Bronchial epithelial cell (primary cell): ENCODE data around the gene LRRC58. TPM values are rescaled to one million over a fixed set of nuclear protein-coding genes. Genes with fewer than 3 reads are reported as not detected.
"Not testable (repeated sequence)": the region's sequence is repeated elsewhere in the genome, so short reads cannot be mapped to it uniquely, and the experiment has no call there.

Source experiments
- DNase-seq: peaks from one replicate; pipeline ENCODE4 v3.0.0-alpha.2; 2010; ENCODE audit warnings: low read depth
- FAIRE-seq: peaks from 2 replicates; lab custom pipeline; 2011; peaks lifted over from hg19 to GRCh38; lab: Jason Lieb, UNC
- H3K27me3 ChIP-seq: 2 replicates; pipeline ENCODE4 v1.5.1; 2011; ENCODE audit warnings: low read length; ENCODE audit not compliant: control insufficient read depth, insufficient read depth
- H3K36me3 ChIP-seq: 2 replicates; pipeline ENCODE4 v1.5.1; 2011; ENCODE audit warnings: low read length; ENCODE audit not compliant: control insufficient read depth, insufficient read depth
- H3K4me3 ChIP-seq: 2 replicates; pipeline ENCODE4 v1.5.1; 2011; ENCODE audit warnings: mild to moderate bottlenecking, low read depth, low read length, control low read depth
- CTCF ChIP-seq: IDR thresholded peaks from 2 replicates; pipeline ENCODE4 v1.5.1; 2011; ENCODE audit warnings: mild to moderate bottlenecking, moderate library complexity, low read length, control low read depth, inconsistent platforms; ENCODE audit not compliant: insufficient read depth, severe bottlenecking
- total RNA-seq: library from RNA; depleted of rRNA; stranded (reverse); fragments of >200 nt; gene quantifications from 2 replicates; pipeline ENCODE4 v1.2.1, GENCODE V29; 2014

LRRC58 gene
- total RNA-seq, 1 donor from 2014 or later: 21.3 TPM

- no peak for TF ChIP-seq CTCF
- Histone ChIP-seq H3K4me3 (no peak overlapping the region), H3K27me3 (no peaks in the 10 kb centered on the region), H3K36me3 (peaks cover 1% of the 10 kb centered on the region)
- DNase-seq: no peak
- FAIRE-seq: peak; percentile 47
Observed at GRCh38 chr3:120338517-120338916, 10.6 kb downstream of the LRRC58 start.

- no peak for TF ChIP-seq CTCF
- Histone ChIP-seq H3K4me3 (no peak overlapping the region), H3K27me3 (no peaks in the 10 kb centered on the region), H3K36me3 (peaks cover 2% of the 10 kb centered on the region)
- FAIRE-seq (no peak), DNase-seq (no peak)
Observed at GRCh38 chr3:120332646-120333045, 16.5 kb downstream of the LRRC58 start.

- DNase-seq (no peak), FAIRE-seq (no peak)
- Histone ChIP-seq H3K4me3 (no peak overlapping the region), H3K36me3 (peaks cover 2% of the 10 kb centered on the region), H3K27me3 (no peaks in the 10 kb centered on the region)
- no peak for TF ChIP-seq CTCF
Observed at GRCh38 chr3:120331076-120331475, 18.1 kb downstream of the LRRC58 start.

- no peak for TF ChIP-seq CTCF
- Histone ChIP-seq H3K36me3 (no peaks in the 10 kb centered on the region), H3K4me3 (no peak overlapping the region), H3K27me3 (no peaks in the 10 kb centered on the region)
- DNase-seq (no peak), FAIRE-seq (no peak)
Observed at GRCh38 chr3:120326784-120327183, 22.4 kb downstream of the LRRC58 start.

GRCh38 chr3:120324190-120324589 lies 25.0 kb downstream of the LRRC58 start:
- FAIRE-seq: no peak
- H3K27me3 ChIP-seq: no peaks in the 10 kb centered on the region
- TF ChIP-seq CTCF: no peak
- H3K36me3 ChIP-seq: no peaks in the 10 kb centered on the region
- peak; percentile 40 for DNase-seq
- no peak overlapping the region for H3K4me3 ChIP-seq

GRCh38 chr3:120323761-120324160 lies 25.4 kb downstream of the LRRC58 start:
- not testable (repeated sequence) for H3K27me3 ChIP-seq, H3K4me3 ChIP-seq, H3K36me3 ChIP-seq, FAIRE-seq
- DNase-seq: peak; percentile 38
